GM12874 (cell line): ENCODE measurements around the gene RAB11FIP2.

Experiments used
- CTCF ChIP-seq: IDR thresholded peaks from 2 replicates; pipeline ENCODE4 v1.5.1; 2011; ENCODE audit warnings: low read depth, mild to moderate bottlenecking, control low read depth, low read length, moderate library complexity; ENCODE audit not compliant: insufficient read depth

Gene RAB11FIP2

DNA sequence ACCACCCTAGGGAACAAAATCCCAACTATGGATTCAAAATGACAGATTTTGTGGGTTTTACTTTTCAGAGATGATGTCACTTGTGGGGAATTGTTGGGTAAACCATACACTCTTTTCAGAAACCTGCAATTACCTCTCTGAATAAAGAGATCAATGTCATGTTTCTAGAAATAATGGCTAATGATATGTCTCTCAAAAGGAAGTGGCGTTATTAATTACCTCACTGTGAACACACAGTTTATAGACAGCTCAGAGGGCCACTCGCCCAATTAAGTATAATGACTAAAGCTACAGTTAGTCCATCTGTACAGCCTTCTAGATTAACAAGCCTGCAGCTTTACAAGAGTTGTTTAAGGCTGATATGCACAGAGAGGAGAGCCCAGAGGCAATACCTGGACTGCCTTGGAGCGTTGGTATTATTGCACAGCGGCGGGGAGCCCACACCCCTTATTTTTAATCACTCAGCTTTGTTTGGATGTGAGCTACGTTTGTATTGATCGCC is 79.5 kb downstream of the RAB11FIP2 start:
- no peak for TF ChIP-seq CTCF

DNA sequence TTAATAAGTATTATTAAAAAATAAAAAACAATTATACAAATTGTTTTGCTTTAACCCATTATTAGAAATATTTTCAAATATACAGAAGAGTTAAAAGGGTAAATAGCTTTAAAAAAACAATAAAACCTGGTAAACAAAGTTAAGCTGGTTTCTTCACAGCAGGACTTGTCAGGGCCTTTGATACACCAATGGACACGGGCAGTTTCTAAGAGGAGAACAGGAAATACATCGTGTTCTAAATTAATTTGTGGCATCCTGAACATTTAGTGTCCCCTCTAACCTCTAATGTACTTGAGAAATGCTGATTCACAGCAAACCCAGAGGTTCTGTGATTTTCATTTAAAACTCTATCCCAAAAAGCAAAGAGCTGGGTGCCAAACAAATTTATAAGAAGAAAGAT is 80.8 kb downstream of the RAB11FIP2 start:
- no peak for TF ChIP-seq CTCF

DNA sequence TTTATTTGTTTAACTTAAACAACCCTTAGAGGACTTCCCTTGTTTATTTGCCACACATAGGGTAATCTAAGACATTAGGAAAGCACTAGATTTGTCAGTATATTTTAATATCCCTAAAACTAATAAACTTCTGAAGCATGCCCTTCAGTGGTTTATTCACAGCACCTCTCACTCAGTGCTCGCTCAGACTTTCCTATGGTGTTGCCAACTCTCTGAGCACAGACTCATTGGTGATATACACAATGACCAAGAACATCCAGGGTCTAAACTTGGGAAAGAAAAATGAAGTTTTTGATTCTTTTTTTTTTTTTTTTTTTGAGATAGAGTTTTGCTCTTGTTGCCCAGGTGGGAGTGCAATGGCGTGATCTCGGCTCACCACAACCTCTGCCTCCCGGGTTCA is 82.2 kb downstream of the RAB11FIP2 start:
- no peak for TF ChIP-seq CTCF

DNA sequence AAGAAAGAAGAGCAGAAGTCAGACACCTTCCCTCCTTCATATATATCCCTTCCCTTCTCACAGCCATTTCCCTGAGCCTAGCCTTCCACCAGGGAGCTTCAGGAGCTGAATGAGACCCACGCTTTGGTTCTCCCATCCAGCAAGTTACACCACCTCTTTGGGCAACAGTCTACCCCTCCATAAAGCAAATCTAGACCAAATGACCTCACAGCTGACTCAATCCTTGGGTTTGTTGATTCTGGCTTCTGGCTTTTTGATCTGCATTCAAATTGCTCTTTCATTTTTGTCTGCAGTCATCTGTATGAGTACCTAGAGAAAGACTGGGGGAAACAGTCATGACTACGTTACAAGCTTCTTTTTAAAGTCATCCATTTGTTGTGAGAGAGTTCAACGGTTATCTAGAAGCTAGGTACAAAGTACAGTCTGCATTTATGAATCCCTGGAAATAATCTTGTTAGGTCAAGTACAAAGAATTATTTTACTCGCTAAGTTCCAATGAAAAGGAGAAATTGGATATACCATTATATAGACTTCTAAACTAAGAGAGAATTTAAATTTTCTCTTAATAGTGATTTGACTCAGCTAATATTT is 86.3 kb downstream of the RAB11FIP2 start:
- TF ChIP-seq CTCF = no peak

GRCh38 chr10:117956972-117957371 is 89.8 kb downstream of the RAB11FIP2 start:
- no peak for TF ChIP-seq CTCF

DNA sequence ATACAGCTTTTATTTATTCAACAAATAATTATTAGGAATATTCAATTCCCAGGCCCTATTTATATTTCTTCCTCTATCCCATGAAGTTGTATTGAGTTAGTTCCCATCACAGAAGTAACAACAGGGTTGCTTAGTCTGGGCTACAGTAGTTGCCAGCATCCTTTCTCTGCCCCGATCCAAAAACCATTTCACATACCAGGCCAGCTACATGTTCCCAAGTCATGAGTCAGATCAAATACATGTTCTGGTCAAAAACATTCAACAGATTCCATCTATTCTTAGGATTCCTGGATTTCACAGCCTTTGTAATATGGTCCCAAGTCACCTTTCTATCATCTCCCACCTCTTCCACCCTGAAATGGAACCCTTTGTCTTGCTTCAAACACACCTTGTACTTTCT is 91.6 kb downstream of the RAB11FIP2 start:
- TF ChIP-seq CTCF = no peak
